ENCODE data around the gene NLK. TPM values are rescaled to one million over a fixed set of nuclear protein-coding genes. Genes with fewer than 3 reads are reported as not detected.

The NLK gene
- total and polyA plus RNA-seq, 2 of the 4 experiments (the other 2 are of a cell fraction) = 15.3 to 23.3 TPM

DNA sequence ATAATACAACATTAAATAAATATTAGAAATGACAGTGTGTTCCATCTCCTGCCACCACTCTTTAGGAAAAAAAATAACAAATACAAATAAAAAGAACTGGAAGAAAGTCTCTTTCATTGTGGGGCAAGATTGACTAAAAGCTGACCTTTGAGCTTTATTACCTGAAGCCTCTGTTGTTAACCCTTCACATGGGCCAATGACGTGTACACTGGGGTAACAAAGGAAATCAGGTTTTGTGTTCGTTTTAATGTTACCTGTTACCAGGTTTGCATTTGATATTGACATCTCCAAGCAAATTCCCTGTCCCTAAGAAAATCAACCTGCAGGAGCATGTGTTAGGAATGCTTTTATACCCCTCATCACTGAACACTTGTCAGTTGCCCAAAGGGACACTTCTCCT is 39.0 kb downstream of the NLK start:
- intact Hi-C loops (cut with micrococcal nuclease) (no loop called here), in situ Hi-C loops (cut with MboI; ENCODE audit: low sequenced_read_pairs) (no loop called here), dilution Hi-C loops (cut with HindIII; ENCODE audit: low sequenced_read_pairs, unreplicated experiment) (no loop called here)
- no peak overlapping the region for H4K8ac ChIP-seq (ENCODE audit: low read depth in 2 of 2, low read length in 2 of 2)
- H3K56ac ChIP-seq (ENCODE audit: extremely low read depth, insufficient read depth, low read length) = no peak overlapping the region
- H3K36me3 ChIP-seq (ENCODE audit: control insufficient read depth, insufficient read depth, low read length) = no peaks in the 10 kb centered on the region
- no peak overlapping the region for H2BK120ac ChIP-seq (ENCODE audit: low read depth, low read length)
- DNase-seq = no peak
- H3K79me1 ChIP-seq (ENCODE audit: low read depth in 1 of 2, low read length in 2 of 2) = peaks cover 24 to 76% of the 10 kb centered on the region in 2 experiments
- no peaks in the 10 kb centered on the region for H3K27me3 ChIP-seq (ENCODE audit: control insufficient read depth, insufficient read depth, low read length)
- H3K4ac ChIP-seq (ENCODE audit: low read depth, low read length) = no peak overlapping the region
- no peak overlapping the region for H3K18ac ChIP-seq (ENCODE audit: low read depth, low read length)
- H4K5ac ChIP-seq (ENCODE audit: low read depth, low read length) = no peak overlapping the region
- H2BK5ac ChIP-seq (ENCODE audit: low read depth, low read length, poor library complexity, severe bottlenecking) = no peak overlapping the region
- H3K23ac ChIP-seq (ENCODE audit: low read depth, low read length) = no peak overlapping the region
- ChIA-PET POLR2A (ENCODE audit: unreplicated experiment) (no interaction called here), CTCF (no interaction called here)
- H3K14ac ChIP-seq (replicated peaks; ENCODE audit: low read depth, low read length) = no peak overlapping the region
- H2AK9ac ChIP-seq (replicated peaks; ENCODE audit: low read depth, low read length, poor library complexity) = no peak overlapping the region
- H3K4me3 ChIP-seq (ENCODE audit: insufficient read depth, low read depth, low read length) = no peak overlapping the region
- H3K9me1 ChIP-seq (ENCODE audit: insufficient read depth, low read length) = peaks cover 14% of the 10 kb centered on the region; the same call in 1 of the 2 replicates
- H2BK15ac ChIP-seq (ENCODE audit: low read depth, low read length) = no peak overlapping the region
- WGBS, 2 experiments (ENCODE audit: extremely low coverage in 2 of 2, insufficient read length in 1 of 2) = no CpG with 5 or more reads among the region's 2 CpGs
- H3K27ac ChIP-seq (ENCODE audit: insufficient read depth, low read length) = no peak overlapping the region
- no peak for TF ChIP-seq FOS (IDR thresholded peaks at IDR 0.05; ENCODE audit: low read depth, low read length)
- no peak for TF ChIP-seq MXI1 (IDR thresholded peaks at IDR 0.05; ENCODE audit: borderline replicate concordance, low read depth, low read length)
- TF ChIP-seq POLR2A (IDR thresholded peaks at IDR 0.05; ENCODE audit: low read depth, low read length) = no peak
- no peak for TF ChIP-seq SMC3 (IDR thresholded peaks at IDR 0.05; ENCODE audit: low read depth, low read length)
- TF ChIP-seq, protein P1, sequence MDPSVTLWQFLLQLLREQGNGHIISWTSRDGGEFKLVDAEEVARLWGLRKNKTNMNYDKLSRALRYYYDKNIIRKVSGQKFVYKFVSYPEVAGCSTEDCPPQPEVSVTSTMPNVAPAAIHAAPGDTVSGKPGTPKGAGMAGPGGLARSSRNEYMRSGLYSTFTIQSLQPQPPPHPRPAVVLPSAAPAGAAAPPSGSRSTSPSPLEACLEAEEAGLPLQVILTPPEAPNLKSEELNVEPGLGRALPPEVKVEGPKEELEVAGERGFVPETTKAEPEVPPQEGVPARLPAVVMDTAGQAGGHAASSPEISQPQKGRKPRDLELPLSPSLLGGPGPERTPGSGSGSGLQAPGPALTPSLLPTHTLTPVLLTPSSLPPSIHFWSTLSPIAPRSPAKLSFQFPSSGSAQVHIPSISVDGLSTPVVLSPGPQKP (IDR thresholded peaks at IDR 0.05; ENCODE audit: borderline replicate concordance, low read depth, low read length) = no peak
- no peak for TF ChIP-seq RCOR1 (IDR thresholded peaks at IDR 0.05; ENCODE audit: insufficient replicate concordance, low read length)
- no peak overlapping the region for H4K91ac ChIP-seq (ENCODE audit: insufficient read depth, low read depth, low read length)
- H2BK20ac ChIP-seq (ENCODE audit: low read depth, low read length) = no peak overlapping the region
- H2AFZ ChIP-seq (replicated peaks; ENCODE audit: low read length, poor library complexity) = no peak overlapping the region
- peaks cover 3% of the 10 kb centered on the region for H3K4me1 ChIP-seq (ENCODE audit: control insufficient read depth, insufficient read depth, low read length)
- no peak overlapping the region for H2AK5ac ChIP-seq (ENCODE audit: low read depth, low read length)
- no peak overlapping the region for H3K9ac ChIP-seq (ENCODE audit: low read depth, low read length)
- H3K4me2 ChIP-seq (ENCODE audit: low read depth, low read length) = no peak overlapping the region
- no peak for ATAC-seq (ENCODE audit: low read depth)
- no peaks in the 10 kb centered on the region for H3K9me3 ChIP-seq (ENCODE audit: control insufficient read depth, insufficient read depth, low read length)
- H4K20me1 ChIP-seq (ENCODE audit: insufficient read depth, low read length) = peaks cover 69% of the 10 kb centered on the region
- no TSS peak for BruUV-seq (replicated peaks)

All from IMR-90 (cell line).